Measurements from ENCODE around the gene LRRC52. TPM values are rescaled to one million over a fixed set of nuclear protein-coding genes. Genes with fewer than 3 reads are reported as not detected.
"Not testable (repeated sequence)": the region's sequence is repeated elsewhere in the genome, so short reads cannot be mapped to it uniquely, and the experiment has no call there.

Gene LRRC52
- polyA plus RNA-seq, 1 of the 3 experiments (the other 2 are of a cell fraction), result not detected

- no peak for TF ChIP-seq REST (IDR thresholded peaks at IDR 0.05; ENCODE audit: low read depth, low read length)
Measured at GRCh38 chr1:165605246-165605645, 61.4 kb downstream of the LRRC52 start (continued).

- H4K20me1 ChIP-seq (ENCODE audit: insufficient read depth); H3K27me3 ChIP-seq (ENCODE audit: insufficient read depth); H3K36me3 ChIP-seq (replicated peaks in 1 of 2; ENCODE audit: control insufficient read depth in 1 of 2, insufficient read depth in 2 of 2, low read length in 1 of 2); CTCF ChIA-PET; H3K9me3 ChIP-seq; H3K4me1 ChIP-seq (ENCODE audit: control insufficient read depth in 1 of 2, insufficient read depth in 2 of 2, low read depth in 1 of 2, low read length in 1 of 2); H3K27ac ChIP-seq (ENCODE audit: low read depth in 2 of 2, low read length in 1 of 2); H3K4me2 ChIP-seq; DNase-seq; H3K9ac ChIP-seq; H2AFZ ChIP-seq (ENCODE audit: low read depth); H3K79me2 ChIP-seq (ENCODE audit: insufficient read depth); POLR2A ChIA-PET; H3K9me2 ChIP-seq; H3K4me3 ChIP-seq (ENCODE audit: low read depth in 2 of 2, low read length in 1 of 2); H3F3A ChIP-seq (replicated peaks; ENCODE audit: insufficient read depth): not testable (repeated sequence)
- WGBS (ENCODE audit: low lambda C conversion rate), result 89% methylated on average over 7 of the region's 12 CpGs
Measured at GRCh38 chr1:165606676-165607075, 62.9 kb downstream of the LRRC52 start.

- Histone ChIP-seq H3K9me2 (no peaks in the 10 kb centered on the region; the same call in 1 of the 2 replicates), H3K9me3 (no peaks in the 10 kb centered on the region), H3K4me1 (ENCODE audit: control insufficient read depth in 1 of 2, insufficient read depth in 2 of 2, low read depth in 1 of 2, low read length in 1 of 2) (no peaks in the 10 kb centered on the region), H3K36me3 (replicated peaks in 1 of 2; ENCODE audit: control insufficient read depth in 1 of 2, insufficient read depth in 2 of 2, low read length in 1 of 2) (no peaks in the 10 kb centered on the region), H3K4me2 (no peak overlapping the region), H3K27me3 (ENCODE audit: insufficient read depth) (no peaks in the 10 kb centered on the region; the same call in 1 of the 2 replicates), H2AFZ (ENCODE audit: low read depth) (no peak overlapping the region), H3K79me2 (ENCODE audit: insufficient read depth) (no peaks in the 10 kb centered on the region), H3K9ac (no peak overlapping the region), H3K27ac (ENCODE audit: low read depth in 2 of 2, low read length in 1 of 2) (no peak overlapping the region), H3F3A (replicated peaks; ENCODE audit: insufficient read depth) (no peaks in the 10 kb centered on the region), H3K4me3 (ENCODE audit: low read depth in 2 of 2, low read length in 1 of 2) (no peak overlapping the region), H4K20me1 (ENCODE audit: insufficient read depth) (no peaks in the 10 kb centered on the region)
- WGBS (ENCODE audit: low lambda C conversion rate), result 9% methylated on average over 1 of the region's 1 CpG
- CTCF ChIA-PET, result interaction anchor here (1.3 to 1.6 kb wide), 2 partner anchors 9 to 869 kb away, joined by 3 to 9 read pairs; no protein-coding TSS in a partner anchor
- no peak for DNase-seq
- POLR2A ChIA-PET, result no interaction called here
- TF ChIP-seq IRF3 (IDR thresholded peaks at IDR 0.05; ENCODE audit: low read depth, low read length), result no peak
- TF ChIP-seq MAX (IDR thresholded peaks at IDR 0.05; ENCODE audit: low read depth), result no peak
- TF ChIP-seq ELF1 (IDR thresholded peaks at IDR 0.05), result no peak
- TF ChIP-seq RCOR1 (IDR thresholded peaks at IDR 0.05; ENCODE audit: low read length), result no peak
- no peak for TF ChIP-seq GATA2 (CRISPR knock-in tag; IDR thresholded peaks at IDR 0.05)
- TF ChIP-seq YY1 (IDR thresholded peaks at IDR 0.05; ENCODE audit: low read depth), result no peak
- TF ChIP-seq FOXM1 (IDR thresholded peaks at IDR 0.05; ENCODE audit: low read depth), result no peak
- no peak for TF ChIP-seq REST (IDR thresholded peaks at IDR 0.05; ENCODE audit: low read depth, low read length)
- no peak for TF ChIP-seq EP300 (IDR thresholded peaks at IDR 0.05; ENCODE audit: borderline replicate concordance in 1 of 2, low read depth in 1 of 2, low read length in 1 of 2)
- no peak for TF ChIP-seq EZH2phosphoT487 (IDR thresholded peaks at IDR 0.05; ENCODE audit: borderline replicate concordance, low read depth)
- TF ChIP-seq CTCF (IDR thresholded peaks at IDR 0.05), result no peak
- no peak for TF ChIP-seq FOSL2 (IDR thresholded peaks at IDR 0.05; ENCODE audit: borderline replicate concordance, low read depth)
- no peak for TF ChIP-seq NRF1 (IDR thresholded peaks at IDR 0.05; ENCODE audit: low read depth, low read length)
- TF ChIP-seq POLR2AphosphoS5 (IDR thresholded peaks at IDR 0.05; ENCODE audit: low read depth, low read length), result no peak
- TF ChIP-seq RXRA (IDR thresholded peaks at IDR 0.05; ENCODE audit: borderline replicate concordance, low read depth), result no peak
Measured at GRCh38 chr1:165610866-165611265, 67.1 kb downstream of the LRRC52 start.

Measured in SK-N-SH (cell line).